ENCODE data around the gene CAT. TPM values are rescaled to one million over a fixed set of nuclear protein-coding genes. Genes with fewer than 3 reads are reported as not detected.

Gene CAT
- total and polyA plus RNA-seq, 12 donors: 42.0 to 134 (median 79.6) TPM

DNA sequence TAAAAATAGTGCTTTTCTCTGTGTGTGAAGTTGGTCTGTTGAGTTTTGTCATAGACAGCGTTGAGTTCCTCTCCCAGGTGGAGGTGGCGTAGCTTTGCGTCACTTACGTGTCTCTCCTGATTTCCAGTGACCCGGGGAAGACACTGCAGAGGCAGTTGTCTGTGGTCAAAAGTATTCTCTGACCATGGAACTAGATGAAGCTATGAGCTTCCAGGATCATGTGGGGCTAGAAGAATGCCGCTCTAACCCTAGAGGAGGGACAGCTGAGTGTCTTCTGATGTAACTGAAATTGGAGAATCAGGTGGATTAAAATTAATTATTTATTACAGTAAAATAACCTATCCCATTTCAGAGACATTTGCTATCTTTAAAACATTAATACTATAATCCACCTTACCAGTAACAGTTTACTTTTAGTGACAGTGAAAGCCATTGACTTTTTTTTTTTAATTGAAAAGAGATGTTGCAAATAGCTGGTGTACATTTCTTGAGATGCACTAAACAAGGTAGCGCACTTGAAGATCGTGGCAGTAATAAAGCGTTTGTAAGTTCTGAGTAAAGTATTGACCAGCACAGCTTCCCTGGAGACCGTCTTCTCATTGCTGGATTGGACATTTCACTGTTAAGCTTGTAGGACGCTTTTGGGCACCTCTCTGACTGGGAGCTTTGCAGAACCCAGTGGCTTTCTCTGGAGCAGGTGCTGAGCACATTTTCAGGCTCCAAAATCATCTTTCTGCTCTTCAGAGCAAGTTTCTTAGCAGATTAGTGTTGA is 9.7 kb downstream of the CAT start:
- H3K9me3 ChIP-seq: no peaks in the 10 kb centered on the region
- WGBS, 2 donors: 93 to 96% methylated on average over 11 of the region's 11 CpGs
- H3K4me3 ChIP-seq: no peak overlapping the region
- intact Hi-C loops (cut with DNase I): loop anchor here in 1 of 10 donors (10.0 kb wide), 1 partner anchor 344 kb away; the partner anchor contains the start of gene NAT10
- no peak for DNase-seq
- TF ChIP-seq, protein P1, sequence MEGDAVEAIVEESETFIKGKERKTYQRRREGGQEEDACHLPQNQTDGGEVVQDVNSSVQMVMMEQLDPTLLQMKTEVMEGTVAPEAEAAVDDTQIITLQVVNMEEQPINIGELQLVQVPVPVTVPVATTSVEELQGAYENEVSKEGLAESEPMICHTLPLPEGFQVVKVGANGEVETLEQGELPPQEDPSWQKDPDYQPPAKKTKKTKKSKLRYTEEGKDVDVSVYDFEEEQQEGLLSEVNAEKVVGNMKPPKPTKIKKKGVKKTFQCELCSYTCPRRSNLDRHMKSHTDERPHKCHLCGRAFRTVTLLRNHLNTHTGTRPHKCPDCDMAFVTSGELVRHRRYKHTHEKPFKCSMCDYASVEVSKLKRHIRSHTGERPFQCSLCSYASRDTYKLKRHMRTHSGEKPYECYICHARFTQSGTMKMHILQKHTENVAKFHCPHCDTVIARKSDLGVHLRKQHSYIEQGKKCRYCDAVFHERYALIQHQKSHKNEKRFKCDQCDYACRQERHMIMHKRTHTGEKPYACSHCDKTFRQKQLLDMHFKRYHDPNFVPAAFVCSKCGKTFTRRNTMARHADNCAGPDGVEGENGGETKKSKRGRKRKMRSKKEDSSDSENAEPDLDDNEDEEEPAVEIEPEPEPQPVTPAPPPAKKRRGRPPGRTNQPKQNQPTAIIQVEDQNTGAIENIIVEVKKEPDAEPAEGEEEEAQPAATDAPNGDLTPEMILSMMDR (IDR thresholded peaks at IDR 0.05): no peak
- peak overlapping the region in 1 of 10 donors; percentile 67 for H3K27ac ChIP-seq
- H3K27me3 ChIP-seq: no peaks in the 10 kb centered on the region
- peaks cover 0 to 74% (median 35%) of the 10 kb centered on the region in 9 donors for H3K4me1 ChIP-seq
- H3K36me3 ChIP-seq: peaks cover 0 to 49% (median 40%) of the 10 kb centered on the region in 9 donors
- ATAC-seq: no peak

DNA sequence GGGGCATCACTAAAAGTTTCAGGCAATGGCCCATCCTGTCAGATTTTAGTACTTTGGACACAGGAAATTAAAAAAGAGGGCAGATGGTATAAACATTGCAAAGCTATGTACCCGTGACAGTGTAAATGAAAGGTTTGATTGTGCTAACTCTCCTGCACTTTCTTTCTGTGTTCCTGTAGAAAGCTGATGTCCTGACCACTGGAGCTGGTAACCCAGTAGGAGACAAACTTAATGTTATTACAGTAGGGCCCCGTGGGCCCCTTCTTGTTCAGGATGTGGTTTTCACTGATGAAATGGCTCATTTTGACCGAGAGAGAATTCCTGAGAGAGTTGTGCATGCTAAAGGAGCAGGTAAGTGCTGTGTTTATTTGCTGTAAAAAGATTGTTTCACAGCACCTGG is 10.3 kb downstream of the CAT start:
- peak overlapping the region in 1 of 10 donors; percentile 67 for H3K27ac ChIP-seq
- TF ChIP-seq, protein P1 (IDR thresholded peaks at IDR 0.05): no peak
- H3K4me3 ChIP-seq: no peak overlapping the region
- peaks cover 0 to 55% (median 45%) of the 10 kb centered on the region in 9 donors for H3K36me3 ChIP-seq
- 64 to 68% methylated on average over 3 of the region's 3 CpGs for WGBS, 2 donors
- ATAC-seq: no peak
- H3K4me1 ChIP-seq: peaks cover 0 to 68% (median 34%) of the 10 kb centered on the region in 9 donors
- no peaks in the 10 kb centered on the region for H3K9me3 ChIP-seq
- no peak for DNase-seq
- no peaks in the 10 kb centered on the region for H3K27me3 ChIP-seq
- intact Hi-C loops (cut with DNase I): loop anchor here in 1 of 10 donors (10.0 kb wide), 1 partner anchor 344 kb away; the partner anchor contains the start of gene NAT10

GRCh38 chr11:34451053-34451452 is 12.3 kb downstream of the CAT start:
- Histone ChIP-seq H3K4me1 (peaks cover 0 to 51% (median 27%) of the 10 kb centered on the region in 9 donors), H3K36me3 (peaks cover 0 to 75% (median 48%) of the 10 kb centered on the region in 9 donors), H3K4me3 (no peak overlapping the region), H3K9me3 (no peaks in the 10 kb centered on the region), H3K27me3 (no peaks in the 10 kb centered on the region), H3K27ac (peak overlapping the region in 1 of 10 donors; percentile 67)
- WGBS, 2 donors: 91 to 96% methylated on average over 3 of the region's 3 CpGs
- DNase-seq (no peak), ATAC-seq (no peak)
- intact Hi-C loops (cut with DNase I): no loop called here
- TF ChIP-seq, protein P1 (IDR thresholded peaks at IDR 0.05): no peak

GRCh38 chr11:34454308-34455032 is 15.7 kb downstream of the CAT start:
- Histone ChIP-seq H3K4me1 (peaks cover 0 to 26% (median 0%) of the 10 kb centered on the region in 9 donors), H3K9me3 (no peaks in the 10 kb centered on the region), H3K4me3 (no peak overlapping the region), H3K27ac (peak overlapping the region in 3 of 10 donors; percentile 17 to 28 (median 22)), H3K36me3 (peaks cover 0 to 100% (median 70%) of the 10 kb centered on the region in 9 donors), H3K27me3 (no peaks in the 10 kb centered on the region)
- intact Hi-C loops (cut with DNase I): no loop called here
- ATAC-seq: peak in 5 of 8 donors; percentile 34 to 82 (median 70)
- WGBS, 2 donors: 40 to 62% methylated on average over 1 of the region's 1 CpG
- no peak for DNase-seq
- TF ChIP-seq, protein P1 (IDR thresholded peaks at IDR 0.05): no peak

Data from heart right ventricle (tissue), 16 donors.